Measurements from ENCODE around the gene DOCK6.

Gene DOCK6

GRCh38 chr19:11244846-11245589 lies 17.3 kb downstream of the DOCK6 start:
- DNase-seq: no peak

DNA sequence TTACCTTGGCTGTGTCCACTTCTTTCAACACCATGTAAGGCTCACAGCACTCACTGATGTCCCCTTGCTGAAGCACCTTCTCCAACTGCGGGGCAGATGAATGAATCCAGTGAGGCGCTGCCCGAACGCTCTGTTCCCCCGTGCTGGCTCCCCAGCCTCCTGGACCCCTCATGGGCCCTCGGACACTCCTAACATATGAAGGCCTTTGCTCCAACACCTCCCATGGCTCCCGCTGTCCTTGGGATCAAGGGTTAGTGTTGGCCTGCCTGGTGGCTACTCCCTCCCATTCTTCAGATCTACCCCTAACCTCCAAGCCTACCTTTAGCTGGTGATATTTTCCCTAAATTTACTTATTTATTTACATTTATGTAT lies 18.5 kb downstream of the DOCK6 start:
- DNase-seq: no peak

DNA sequence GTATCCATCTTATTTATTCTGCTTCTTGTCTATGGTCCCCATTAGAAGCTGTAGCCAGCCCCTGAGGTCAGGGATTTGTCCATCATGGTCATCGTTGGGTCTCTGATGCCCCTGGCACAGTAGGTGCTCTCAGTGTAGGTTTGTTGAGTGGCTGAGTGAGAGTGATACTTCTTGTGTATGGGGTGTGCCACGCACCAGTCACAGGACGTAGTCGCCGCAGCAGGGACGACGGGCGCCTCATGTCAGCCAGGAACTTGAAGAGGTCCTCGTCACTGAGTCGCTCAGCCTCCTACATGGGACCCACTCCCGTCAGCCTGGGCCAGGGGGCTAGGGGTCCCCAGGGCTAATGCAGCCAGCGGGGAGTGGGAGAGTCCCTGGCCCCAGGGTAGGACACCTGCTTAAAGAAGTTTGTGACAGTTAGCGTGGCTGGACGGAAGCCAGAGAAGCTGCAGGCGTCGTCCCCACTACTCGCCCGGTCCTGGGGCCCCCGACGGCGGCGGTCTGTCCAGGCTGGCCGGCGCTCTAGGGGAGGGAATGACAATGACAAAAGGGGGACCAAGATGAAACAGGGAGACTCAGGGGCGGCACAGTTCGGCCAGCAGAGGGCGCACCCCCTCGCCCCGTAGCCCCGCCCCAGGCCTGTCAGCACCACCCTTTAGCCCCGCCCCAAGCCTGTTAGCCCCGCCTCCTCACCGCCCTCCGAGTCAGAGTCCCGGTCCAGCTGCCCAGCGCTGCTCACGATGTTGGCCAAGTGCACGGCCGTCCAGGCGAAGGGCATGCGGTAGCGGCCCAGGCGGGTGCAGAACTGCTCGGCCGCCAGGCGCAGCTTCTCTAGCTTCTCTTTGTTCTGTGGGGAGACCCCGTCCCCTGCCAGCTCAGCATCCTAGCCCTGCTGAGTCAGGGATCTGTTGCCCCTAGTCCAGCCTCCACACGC lies 19.2 kb downstream of the DOCK6 start:
- peak; percentile 23 to 80 (median 75) for DNase-seq

- DNase-seq: no peak
These were observed 20.3 kb downstream of the DOCK6 start for GRCh38 chr19:11242025-11242424.

- DNase-seq: no peak
These were observed 22.3 kb downstream of the DOCK6 start for GRCh38 chr19:11240008-11240444.

GRCh38 chr19:11239377-11240000 lies 22.8 kb downstream of the DOCK6 start, which contains the start of gene ANGPTL8:
Gene ANGPTL8, plus strand, starts transcription at chr19:11239619. Its CDS starts 19 bp downstream, at chr19:11239638.
- DNase-seq: no peak

DNA sequence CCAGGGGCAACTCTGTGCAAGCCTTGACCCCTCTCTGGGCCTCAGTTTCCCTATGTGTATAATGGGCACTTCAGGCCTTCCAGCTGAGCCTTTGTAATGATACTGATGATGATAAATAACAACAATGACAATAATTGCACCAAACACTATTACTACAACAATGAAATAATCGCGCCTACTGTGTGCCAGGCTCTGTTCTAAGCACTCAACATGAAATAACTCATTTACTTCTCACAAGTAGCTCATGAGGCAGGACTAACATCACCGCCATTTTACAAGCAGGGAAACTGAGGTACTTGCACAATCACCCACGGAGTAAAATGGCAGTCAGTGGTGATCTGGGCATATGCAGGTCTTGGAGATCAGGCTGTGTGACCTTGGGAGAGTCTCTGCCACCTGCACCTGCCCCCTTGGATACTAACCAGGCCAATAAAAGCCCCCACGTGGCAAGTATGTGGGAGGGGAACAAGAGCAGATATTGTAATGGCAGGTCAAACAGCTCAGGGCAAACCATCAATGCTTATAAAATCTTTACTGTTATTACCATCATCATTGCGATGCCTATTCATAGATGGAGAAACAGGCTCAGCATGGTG lies 23.4 kb downstream of the DOCK6 start:
- DNase-seq: no peak

DNA sequence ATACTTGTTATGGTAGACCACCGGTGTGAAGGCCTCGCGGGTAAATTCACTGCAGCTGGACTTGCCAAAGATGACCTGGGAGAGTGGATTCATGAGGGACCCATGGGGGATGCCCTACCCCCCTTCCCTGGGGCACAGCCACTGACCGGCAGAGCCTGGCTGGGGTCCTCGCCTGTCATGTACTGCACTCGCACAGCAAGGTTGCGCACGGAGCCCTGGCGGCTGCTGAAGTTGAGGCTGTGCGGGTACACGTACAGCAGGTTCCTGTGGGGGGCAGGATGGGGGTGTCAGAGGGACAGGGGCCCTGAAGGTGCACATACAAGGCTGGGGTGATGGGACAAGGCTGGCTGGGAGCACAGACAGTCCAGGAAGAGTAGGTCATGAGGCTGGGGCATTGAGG lies 24.3 kb downstream of the DOCK6 start:
- no peak for DNase-seq

DNA sequence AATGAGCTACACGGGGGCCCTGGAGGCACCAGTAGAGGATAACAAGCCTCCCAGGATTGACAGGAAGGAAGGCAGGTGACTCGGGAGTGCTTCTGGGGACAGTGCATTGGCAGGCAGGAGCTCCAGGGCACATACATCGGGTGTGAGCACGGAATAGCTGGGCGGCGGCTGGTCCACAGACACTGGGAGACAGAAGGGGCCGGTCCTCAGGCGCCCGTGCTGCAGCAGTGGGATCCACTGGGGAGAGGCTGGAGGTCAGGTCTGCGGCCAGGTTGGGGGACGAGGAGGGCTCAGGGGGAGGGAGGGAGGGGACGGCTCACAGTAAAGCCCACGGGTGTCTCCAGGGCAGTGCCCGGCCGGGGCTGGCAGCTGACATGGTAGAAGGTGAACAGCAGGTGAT lies 25.0 kb downstream of the DOCK6 start:
- DNase-seq: no peak

GRCh38 chr19:11236324-11237301 lies 25.7 kb downstream of the DOCK6 start:
- DNase-seq: no peak

DNA sequence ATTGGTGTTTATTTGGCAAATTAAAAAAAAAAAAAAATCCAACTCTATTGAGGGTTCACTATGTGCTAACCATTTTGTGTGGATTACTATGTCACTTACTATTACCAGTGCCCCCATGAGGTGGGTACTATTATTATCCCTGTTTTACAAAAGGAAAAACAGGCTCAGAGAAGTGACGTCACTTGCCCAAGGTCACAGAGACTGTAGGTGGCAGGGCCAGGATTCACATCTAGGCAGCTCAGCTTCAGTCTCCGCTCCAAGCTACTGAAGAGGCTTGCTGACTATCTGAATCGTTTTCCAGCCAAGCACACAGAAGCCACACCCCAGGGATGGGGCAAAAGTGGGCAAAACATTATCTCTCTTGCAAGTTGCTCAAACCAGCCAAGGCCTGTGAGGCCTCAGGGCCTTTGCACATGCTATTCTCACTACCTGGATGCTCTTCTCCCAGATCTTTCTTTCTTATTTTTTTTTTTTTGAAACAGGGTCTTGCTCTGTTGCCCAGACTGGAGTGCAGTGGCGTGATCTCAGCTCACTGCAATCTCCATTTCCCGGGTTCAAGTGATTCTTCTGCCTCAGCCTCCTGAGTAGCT lies 27.7 kb downstream of the DOCK6 start:
- DNase-seq: no peak

DNA sequence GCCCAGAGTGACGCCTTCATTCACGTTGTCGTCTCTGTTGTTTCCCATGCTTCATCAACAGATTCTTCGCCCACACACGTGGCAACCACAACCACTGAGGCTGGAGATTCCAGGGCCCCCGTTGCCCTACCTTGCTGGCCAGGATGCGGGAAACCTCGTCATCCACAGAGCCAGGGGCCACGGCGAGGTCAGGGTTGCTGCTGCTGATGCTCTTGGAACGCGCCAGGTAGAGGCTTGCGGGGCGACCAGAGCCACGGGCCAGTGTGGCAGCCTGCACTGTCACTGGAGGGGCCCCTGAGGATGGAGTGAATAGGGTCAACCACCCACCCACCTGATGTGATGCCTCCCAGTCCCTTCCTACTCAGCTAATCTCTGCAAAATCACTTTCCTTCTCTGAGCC lies 29.3 kb downstream of the DOCK6 start:
- no peak for DNase-seq

GRCh38 chr19:11232555-11232954 lies 29.8 kb downstream of the DOCK6 start:
- no peak for DNase-seq

GRCh38 chr19:11230621-11231386 lies 31.5 kb downstream of the DOCK6 start:
- no peak for DNase-seq

DNA sequence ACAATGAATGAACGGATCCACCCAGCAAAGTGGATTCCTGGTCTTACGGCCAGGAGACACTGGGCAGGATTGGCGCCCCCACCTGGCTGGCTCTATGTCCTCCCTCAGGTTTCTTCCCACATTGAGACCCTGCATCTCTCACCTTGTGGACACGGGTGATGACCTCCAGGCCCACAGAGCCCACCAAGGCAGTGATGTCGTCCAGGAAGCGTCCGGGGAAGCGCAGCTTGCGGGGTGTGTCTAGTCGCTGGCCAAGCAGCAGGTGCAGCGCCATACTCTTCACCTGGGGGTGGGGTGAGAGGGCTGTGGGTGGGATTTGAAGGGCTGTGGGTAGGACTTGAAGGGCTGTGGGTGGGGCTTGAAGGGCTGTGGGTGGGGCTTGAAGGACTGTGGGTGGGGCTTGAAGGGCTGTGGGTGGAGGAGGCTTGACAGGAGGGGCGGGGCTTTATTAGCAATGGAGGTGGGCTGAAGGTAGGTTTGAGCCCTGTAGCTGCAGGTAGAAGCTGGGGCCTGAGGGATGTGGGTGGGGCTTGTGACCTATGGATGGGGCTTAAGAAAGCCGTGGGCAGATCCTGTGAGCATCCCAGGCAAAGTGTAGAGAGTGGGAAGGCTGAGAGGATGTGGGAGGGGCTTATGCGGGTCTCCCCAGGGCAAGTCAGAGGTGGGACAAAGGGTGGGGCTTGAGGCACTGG lies 35.0 kb downstream of the DOCK6 start:
- no peak for DNase-seq

GRCh38 chr19:11226716-11227166 lies 35.6 kb downstream of the DOCK6 start:
- no peak for DNase-seq

GRCh38 chr19:11225815-11226214 lies 36.5 kb downstream of the DOCK6 start:
- no peak for DNase-seq

- no peak for DNase-seq
These were observed 37.2 kb downstream of the DOCK6 start for GRCh38 chr19:11225172-11225571.

GRCh38 chr19:11224429-11224828 lies 37.9 kb downstream of the DOCK6 start:
- DNase-seq: no peak

DNA sequence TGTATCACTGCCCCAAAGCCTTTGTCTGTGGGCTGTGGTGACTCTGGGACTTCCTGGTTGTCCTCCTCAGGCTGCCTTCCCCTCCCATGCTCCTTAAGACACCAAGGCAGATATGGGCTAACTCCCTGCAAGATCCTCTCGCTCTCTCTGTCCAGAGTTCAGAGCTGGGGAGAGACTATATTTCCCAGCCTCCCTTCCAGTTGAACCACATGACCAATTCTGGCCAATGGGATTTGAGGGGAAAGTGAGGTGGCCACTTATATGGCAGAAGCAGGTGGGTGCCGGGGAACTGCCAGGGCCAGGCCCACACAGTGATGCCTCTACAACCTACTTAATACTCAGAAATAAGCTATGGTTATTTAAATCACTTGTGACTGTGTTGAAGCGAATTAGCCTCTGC lies 39.1 kb downstream of the DOCK6 start:
- no peak for DNase-seq

Measured in stimulated activated naive CD4-positive, alpha-beta T cell (primary cell).